ENCODE measurements around the gene GGTLC2.

The GGTLC2 gene

DNA sequence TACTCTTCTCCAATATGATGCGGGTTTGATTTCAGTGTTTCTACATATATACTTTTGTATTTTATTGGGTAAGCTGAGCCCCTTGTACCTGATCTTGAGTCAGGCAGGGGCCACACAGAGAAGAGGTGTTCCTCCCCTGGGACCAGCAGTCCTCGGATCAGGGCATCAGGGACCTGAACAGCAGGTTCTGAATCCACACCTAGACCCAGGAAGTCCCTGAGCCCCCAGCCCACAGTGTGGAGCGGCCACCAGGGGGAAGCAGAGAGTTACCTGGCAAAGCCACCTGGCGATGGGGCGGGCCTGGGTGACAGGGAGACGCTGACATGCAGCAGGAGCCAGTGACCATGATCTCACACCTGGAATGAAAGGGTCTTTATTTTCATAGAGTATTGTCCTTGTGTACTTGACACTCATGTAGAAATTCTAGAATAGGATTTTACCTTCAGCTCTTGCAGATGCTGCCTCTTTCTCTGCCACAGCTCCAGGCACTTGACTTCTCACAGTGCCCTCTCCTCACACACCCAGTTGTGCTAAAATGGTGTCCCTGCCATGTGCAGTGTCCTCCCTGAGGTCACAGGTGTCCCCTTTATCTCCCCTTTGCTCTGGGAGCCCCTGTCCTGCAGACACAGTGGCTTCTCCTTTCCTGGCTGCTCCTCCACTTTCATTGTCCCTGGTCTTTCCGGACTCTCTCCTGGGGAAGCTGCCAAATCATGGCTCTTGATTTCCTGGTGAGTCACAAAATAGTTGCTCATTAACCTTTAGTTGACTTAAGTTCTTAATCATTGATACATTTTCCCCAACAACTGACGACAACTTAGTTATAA, 48.5 kb downstream of the GGTLC2 start:
- DNase-seq, result no peak

DNA sequence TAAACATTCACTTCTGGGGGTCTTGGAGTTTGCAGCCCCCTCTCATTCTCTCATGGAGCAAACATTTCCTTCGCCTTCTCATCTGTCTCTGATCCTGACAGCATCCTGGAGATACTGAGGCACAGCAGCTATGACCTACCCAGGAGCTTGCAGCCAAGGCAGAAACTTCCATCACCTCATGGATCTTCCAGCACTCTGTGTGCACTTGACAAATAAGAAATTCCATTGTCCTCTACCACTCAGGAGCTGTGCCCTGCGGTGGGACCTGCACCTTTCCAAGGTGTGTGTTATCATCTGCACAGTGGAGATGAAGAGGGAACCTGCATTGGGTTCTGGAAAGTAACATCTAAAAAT, 49.1 kb downstream of the GGTLC2 start:
- no peak for DNase-seq

DNA sequence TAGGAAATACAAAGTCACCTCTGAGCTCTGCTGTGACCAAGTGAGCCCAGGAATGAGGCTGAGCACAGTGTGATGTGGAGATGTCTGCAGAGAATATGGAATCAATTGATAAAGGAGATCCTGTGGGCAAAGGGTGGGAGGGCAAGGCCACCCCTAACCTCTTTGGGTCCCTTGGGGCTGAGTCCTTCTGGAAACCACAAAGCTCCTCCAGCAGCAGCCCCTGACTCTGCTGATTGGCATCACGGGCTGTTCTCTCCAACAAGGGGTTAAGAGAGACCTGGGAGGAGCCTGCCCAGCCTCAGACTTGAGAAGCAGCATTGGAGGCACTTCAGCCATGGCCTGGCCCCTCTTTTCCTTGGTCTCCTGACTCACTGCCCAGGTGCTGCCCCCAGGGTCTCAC, 49.7 kb downstream of the GGTLC2 start:
- DNase-seq, result no peak

DNA sequence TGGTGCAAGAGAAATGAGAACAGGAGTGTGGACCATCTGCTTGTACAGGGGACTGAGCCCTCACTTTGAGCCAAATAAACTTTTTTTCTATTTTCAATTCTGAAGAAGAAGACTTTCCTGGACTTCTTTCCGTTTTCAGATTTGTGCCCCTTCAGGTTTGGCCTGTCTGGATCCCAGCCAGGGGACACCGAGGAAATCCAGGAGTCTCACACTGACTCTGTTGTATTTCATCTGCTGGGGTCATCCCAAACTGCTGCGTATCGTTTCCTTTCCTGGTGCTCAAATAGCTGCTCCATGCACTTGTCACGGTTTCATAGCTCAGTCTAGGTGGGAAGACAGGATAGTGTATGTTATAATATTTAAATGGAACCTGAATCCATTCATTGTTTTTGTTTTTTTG, 51.7 kb downstream of the GGTLC2 start:
- no peak for DNase-seq
